GM19468 (cell line): ENCODE measurements around the gene MTG1.
"Not testable (repeated sequence)": the region's sequence is repeated elsewhere in the genome, so short reads cannot be mapped to it uniquely, and the experiment has no call there.

Source experiments
- ATAC-seq: cut with Tn5 transposase; IDR thresholded peaks from one replicate; pipeline ENCODE4 v1.9.1; 2021; ENCODE audit warnings: mild to moderate bottlenecking, moderate library complexity, moderate number of reproducible peaks; ENCODE audit not compliant: unreplicated experiment; ENCODE audit errors: extremely low read depth

The MTG1 gene

GRCh38 chr10:133460208-133460769, 66.3 kb downstream of the MTG1 start:
- ATAC-seq: no peak

GRCh38 chr10:133461027-133461426, 67.1 kb downstream of the MTG1 start:
- no peak for ATAC-seq

- no peak for ATAC-seq
These were observed 67.9 kb downstream of the MTG1 start for GRCh38 chr10:133461841-133462240.

- ATAC-seq: no peak
These were observed 68.8 kb downstream of the MTG1 start for GRCh38 chr10:133462512-133463305.

GRCh38 chr10:133464582-133465031, 70.7 kb downstream of the MTG1 start:
- no peak for ATAC-seq

GRCh38 chr10:133465191-133465949, 71.4 kb downstream of the MTG1 start:
- ATAC-seq: no peak

GRCh38 chr10:133465950-133466474, 72.1 kb downstream of the MTG1 start:
- ATAC-seq: no peak

GRCh38 chr10:133466683-133467275, 72.8 kb downstream of the MTG1 start:
- no peak for ATAC-seq

- no peak for ATAC-seq
These were observed 73.4 kb downstream of the MTG1 start for GRCh38 chr10:133467286-133467911.

GRCh38 chr10:133469205-133469604, 75.2 kb downstream of the MTG1 start:
- ATAC-seq: not testable (repeated sequence)

- no peak for ATAC-seq
These were observed 77.5 kb downstream of the MTG1 start for GRCh38 chr10:133471300-133472109.
